NCI-H1436 treated with DMSO at 0.1 percent for 48 hours (cell line): ENCODE results near the gene RAB3A.
"Not testable (repeated sequence)": the region's sequence is repeated elsewhere in the genome, so short reads cannot be mapped to it uniquely, and the experiment has no call there.

Source experiments
- DNase-seq: peaks from one replicate; lab custom pipeline; 2025; lab: John Stamatoyannopoulos, UW

Gene RAB3A

GRCh38 chr19:18168673-18169381 is 35.0 kb downstream of the RAB3A start:
- no peak for DNase-seq

- no peak for DNase-seq
Measured at GRCh38 chr19:18167975-18168645, 35.7 kb downstream of the RAB3A start.

- DNase-seq = no peak
Measured at GRCh38 chr19:18167011-18167410, 36.8 kb downstream of the RAB3A start.

GRCh38 chr19:18165794-18166544 is 37.9 kb downstream of the RAB3A start:
- no peak for DNase-seq

GRCh38 chr19:18164072-18164471 is 39.8 kb downstream of the RAB3A start:
- no peak for DNase-seq

GRCh38 chr19:18161636-18162002 is 42.2 kb downstream of the RAB3A start:
- DNase-seq = no peak

- DNase-seq = no peak
Measured at GRCh38 chr19:18160971-18161635, 42.7 kb downstream of the RAB3A start.

GRCh38 chr19:18160493-18160970 is 43.3 kb downstream of the RAB3A start:
- no peak for DNase-seq

- DNase-seq = no peak
Measured at GRCh38 chr19:18159810-18160209, 44.0 kb downstream of the RAB3A start.

GRCh38 chr19:18159059-18159616 is 44.7 kb downstream of the RAB3A start:
- DNase-seq = not testable (repeated sequence)

GRCh38 chr19:18158467-18158866 is 45.4 kb downstream of the RAB3A start:
- no peak for DNase-seq

GRCh38 chr19:18157465-18158063 is 46.3 kb downstream of the RAB3A start:
- DNase-seq = peak; percentile 52

GRCh38 chr19:18156841-18157464 is 46.9 kb downstream of the RAB3A start:
- no peak for DNase-seq

GRCh38 chr19:18156268-18156667 is 47.6 kb downstream of the RAB3A start:
- DNase-seq = no peak

GRCh38 chr19:18155095-18156087 is 48.5 kb downstream of the RAB3A start:
- DNase-seq = no peak

GRCh38 chr19:18153556-18154134 is 50.2 kb downstream of the RAB3A start:
- DNase-seq = no peak

- peak; percentile 92 for DNase-seq
Measured at GRCh38 chr19:18152817-18153555, 50.9 kb downstream of the RAB3A start, which contains the start of gene PIK3R2. Gene PIK3R2, plus strand, starts transcription at chr19:18153163. Its CDS starts 2,717 bp downstream, at chr19:18155880.

- peak; percentile 79 for DNase-seq
Measured at GRCh38 chr19:18152442-18152816, 51.4 kb downstream of the RAB3A start.
